Measurements from ENCODE around the gene PLPP1.
A peak's percentile ranks its signal among the peaks of the same experiment; 100 is the strongest.

Gene PLPP1

DNA sequence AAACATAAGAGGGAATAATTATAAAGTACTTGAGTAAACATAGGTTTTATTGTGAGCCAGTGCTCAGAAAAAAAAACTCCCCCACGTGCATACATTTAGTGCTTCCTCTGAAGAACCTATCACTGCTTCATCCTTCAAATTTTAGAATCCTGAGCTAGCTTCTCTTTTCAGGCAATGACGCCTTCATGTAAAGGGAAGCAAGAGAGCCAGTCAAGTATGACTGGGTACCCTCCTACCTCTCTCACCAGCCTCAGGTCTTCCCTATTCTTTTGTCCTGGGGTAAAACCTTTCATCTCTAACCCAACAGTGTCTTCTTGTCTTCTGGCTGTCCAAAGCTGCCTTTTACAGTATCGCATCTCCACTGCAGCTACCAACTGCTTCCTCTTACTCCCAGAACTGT is 32.0 kb downstream of the PLPP1 start:
- no peaks in the 10 kb centered on the region for H3K79me2 ChIP-seq (ENCODE audit: control insufficient read depth, low read length)

DNA sequence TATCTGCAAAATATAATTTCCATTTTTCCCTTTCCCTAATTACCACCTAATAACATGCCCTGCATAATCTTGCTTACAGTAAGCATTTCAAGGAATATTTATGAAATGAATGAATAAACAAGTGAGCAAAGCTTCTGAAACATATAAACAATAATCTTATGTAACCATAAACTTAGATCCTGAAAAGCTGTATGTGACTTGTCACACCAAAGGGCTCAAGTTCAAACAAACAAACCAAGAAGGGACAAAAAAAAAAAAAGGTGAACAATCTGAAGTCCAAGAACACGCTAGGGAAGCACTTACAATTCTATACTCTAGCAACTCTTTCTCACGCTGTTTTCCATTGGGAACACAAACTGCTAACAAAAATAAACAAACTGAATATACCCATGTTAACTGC is 36.3 kb downstream of the PLPP1 start:
- H3K36me3 ChIP-seq (ENCODE audit: control insufficient read depth, low read length) = no peaks in the 10 kb centered on the region
- no peaks in the 10 kb centered on the region for H4K20me1 ChIP-seq (ENCODE audit: control insufficient read depth, insufficient read depth, low read depth, low read length)
- H3K4me3 ChIP-seq (ENCODE audit: low read length) = no peak overlapping the region
- no peak overlapping the region for H3K4me2 ChIP-seq (ENCODE audit: low read length)
- no peaks in the 10 kb centered on the region for H3K9me3 ChIP-seq (ENCODE audit: control insufficient read depth, insufficient read depth, low read length)
- peaks cover 7% of the 10 kb centered on the region for H3K4me1 ChIP-seq (ENCODE audit: control insufficient read depth, low read length)
- TF ChIP-seq, protein P1, sequence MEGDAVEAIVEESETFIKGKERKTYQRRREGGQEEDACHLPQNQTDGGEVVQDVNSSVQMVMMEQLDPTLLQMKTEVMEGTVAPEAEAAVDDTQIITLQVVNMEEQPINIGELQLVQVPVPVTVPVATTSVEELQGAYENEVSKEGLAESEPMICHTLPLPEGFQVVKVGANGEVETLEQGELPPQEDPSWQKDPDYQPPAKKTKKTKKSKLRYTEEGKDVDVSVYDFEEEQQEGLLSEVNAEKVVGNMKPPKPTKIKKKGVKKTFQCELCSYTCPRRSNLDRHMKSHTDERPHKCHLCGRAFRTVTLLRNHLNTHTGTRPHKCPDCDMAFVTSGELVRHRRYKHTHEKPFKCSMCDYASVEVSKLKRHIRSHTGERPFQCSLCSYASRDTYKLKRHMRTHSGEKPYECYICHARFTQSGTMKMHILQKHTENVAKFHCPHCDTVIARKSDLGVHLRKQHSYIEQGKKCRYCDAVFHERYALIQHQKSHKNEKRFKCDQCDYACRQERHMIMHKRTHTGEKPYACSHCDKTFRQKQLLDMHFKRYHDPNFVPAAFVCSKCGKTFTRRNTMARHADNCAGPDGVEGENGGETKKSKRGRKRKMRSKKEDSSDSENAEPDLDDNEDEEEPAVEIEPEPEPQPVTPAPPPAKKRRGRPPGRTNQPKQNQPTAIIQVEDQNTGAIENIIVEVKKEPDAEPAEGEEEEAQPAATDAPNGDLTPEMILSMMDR (IDR thresholded peaks at IDR 0.05; ENCODE audit: low read depth, low read length, poor library complexity, severe bottlenecking) = no peak
- TF ChIP-seq EZH2phosphoT487 (IDR thresholded peaks at IDR 0.05; ENCODE audit: borderline replicate concordance, low read length) = no peak
- H3K79me2 ChIP-seq (ENCODE audit: control insufficient read depth, low read length) = no peaks in the 10 kb centered on the region
- H3K27ac ChIP-seq (ENCODE audit: low read depth, low read length) = no peak overlapping the region
- no peaks in the 10 kb centered on the region for H3K9me2 ChIP-seq (replicated peaks; ENCODE audit: control insufficient read depth, low read length)
- no peaks in the 10 kb centered on the region for H3K27me3 ChIP-seq (ENCODE audit: control insufficient read depth, low read length)
- H3F3A ChIP-seq (ENCODE audit: control insufficient read depth, insufficient read depth) = no peaks in the 10 kb centered on the region

More for the DNA sequence above, 32.0 kb downstream of the PLPP1 start:
- Histone ChIP-seq H3K4me1 (ENCODE audit: control insufficient read depth, low read length) (peaks cover 7% of the 10 kb centered on the region), H3K9me3 (ENCODE audit: control insufficient read depth, insufficient read depth, low read length) (no peaks in the 10 kb centered on the region), H3K27ac (ENCODE audit: low read depth, low read length) (no peak overlapping the region), H4K20me1 (ENCODE audit: control insufficient read depth, insufficient read depth, low read depth, low read length) (no peaks in the 10 kb centered on the region), H3K36me3 (ENCODE audit: control insufficient read depth, low read length) (no peaks in the 10 kb centered on the region), H3F3A (ENCODE audit: control insufficient read depth, insufficient read depth) (no peaks in the 10 kb centered on the region), H3K4me3 (ENCODE audit: low read length) (no peak overlapping the region), H3K27me3 (ENCODE audit: control insufficient read depth, low read length) (no peaks in the 10 kb centered on the region), H3K9me2 (replicated peaks; ENCODE audit: control insufficient read depth, low read length) (no peaks in the 10 kb centered on the region), H3K4me2 (ENCODE audit: low read length) (0 out of 2 replicates have a peak overlapping the region, but pooled peaks have one; percentile 2)
- no peak for TF ChIP-seq EZH2phosphoT487 (IDR thresholded peaks at IDR 0.05; ENCODE audit: borderline replicate concordance, low read length)

DNA sequence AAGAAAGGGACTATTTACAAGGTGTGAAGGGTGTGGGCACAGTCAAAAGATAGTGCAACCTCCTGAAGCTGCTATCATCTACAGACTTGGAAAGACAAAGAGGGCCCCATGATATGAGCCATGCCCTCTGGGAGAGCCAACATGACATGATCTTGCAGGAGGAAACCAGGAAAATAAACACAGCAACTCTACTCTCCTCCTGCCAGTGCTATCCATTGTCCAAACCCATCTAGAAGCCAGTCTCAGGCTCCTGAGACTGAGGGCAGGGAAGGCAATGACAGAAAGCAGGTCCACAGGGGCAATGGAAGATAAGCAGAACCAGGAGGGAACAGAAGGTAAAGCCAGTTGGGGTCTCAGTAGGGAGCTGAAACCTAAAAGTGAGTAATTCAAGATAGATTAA is 37.1 kb downstream of the PLPP1 start:
- Histone ChIP-seq H3F3A (ENCODE audit: control insufficient read depth, insufficient read depth) (no peaks in the 10 kb centered on the region), H3K4me3 (ENCODE audit: low read length) (no peak overlapping the region), H3K9me3 (ENCODE audit: control insufficient read depth, insufficient read depth, low read length) (no peaks in the 10 kb centered on the region), H4K20me1 (ENCODE audit: control insufficient read depth, insufficient read depth, low read depth, low read length) (no peaks in the 10 kb centered on the region), H3K4me2 (ENCODE audit: low read length) (no peak overlapping the region), H3K27ac (ENCODE audit: low read depth, low read length) (no peak overlapping the region), H3K27me3 (ENCODE audit: control insufficient read depth, low read length) (no peaks in the 10 kb centered on the region), H3K36me3 (ENCODE audit: control insufficient read depth, low read length) (no peaks in the 10 kb centered on the region), H3K79me2 (ENCODE audit: control insufficient read depth, low read length) (no peaks in the 10 kb centered on the region), H3K4me1 (ENCODE audit: control insufficient read depth, low read length) (peaks cover 2% of the 10 kb centered on the region), H3K9me2 (replicated peaks; ENCODE audit: control insufficient read depth, low read length) (no peaks in the 10 kb centered on the region)
- TF ChIP-seq, protein P1 (IDR thresholded peaks at IDR 0.05; ENCODE audit: low read depth, low read length, poor library complexity, severe bottlenecking) = no peak
- TF ChIP-seq EZH2phosphoT487 (IDR thresholded peaks at IDR 0.05; ENCODE audit: borderline replicate concordance, low read length) = no peak

DNA sequence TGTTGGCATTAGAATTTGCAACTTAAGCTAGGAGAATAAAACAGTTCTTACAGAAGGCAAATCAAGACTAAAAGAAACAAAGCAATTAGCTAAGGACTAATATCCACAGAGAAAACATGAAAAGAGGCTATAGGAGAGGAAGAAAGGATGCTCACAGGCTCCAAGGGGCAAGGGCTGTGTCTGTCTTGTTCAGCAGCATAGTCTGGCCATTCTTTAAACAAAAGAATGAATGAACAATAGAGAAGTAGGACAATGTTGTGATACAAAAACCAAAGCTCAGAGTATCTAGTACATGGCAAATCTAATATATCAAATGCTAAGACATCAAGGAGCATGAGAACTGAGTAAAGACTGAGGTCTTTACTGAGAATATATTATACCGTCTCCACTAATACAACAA is 39.5 kb downstream of the PLPP1 start:
- H3K27ac ChIP-seq (ENCODE audit: low read depth, low read length) = no peak overlapping the region
- no peaks in the 10 kb centered on the region for H3F3A ChIP-seq (ENCODE audit: control insufficient read depth, insufficient read depth)
- H4K20me1 ChIP-seq (ENCODE audit: control insufficient read depth, insufficient read depth, low read depth, low read length) = no peaks in the 10 kb centered on the region
- no peaks in the 10 kb centered on the region for H3K4me1 ChIP-seq (ENCODE audit: control insufficient read depth, low read length)
- H3K27me3 ChIP-seq (ENCODE audit: control insufficient read depth, low read length) = no peaks in the 10 kb centered on the region
- H3K9me3 ChIP-seq (ENCODE audit: control insufficient read depth, insufficient read depth, low read length) = no peaks in the 10 kb centered on the region
- H3K4me2 ChIP-seq (ENCODE audit: low read length) = no peak overlapping the region
- no peaks in the 10 kb centered on the region for H3K9me2 ChIP-seq (replicated peaks; ENCODE audit: control insufficient read depth, low read length)
- H3K36me3 ChIP-seq (ENCODE audit: control insufficient read depth, low read length) = no peaks in the 10 kb centered on the region
- TF ChIP-seq EZH2phosphoT487 (IDR thresholded peaks at IDR 0.05; ENCODE audit: borderline replicate concordance, low read length) = no peak
- TF ChIP-seq, protein P1 (IDR thresholded peaks at IDR 0.05; ENCODE audit: low read depth, low read length, poor library complexity, severe bottlenecking) = no peak
- H3K4me3 ChIP-seq (ENCODE audit: low read length) = no peak overlapping the region
- no peaks in the 10 kb centered on the region for H3K79me2 ChIP-seq (ENCODE audit: control insufficient read depth, low read length)
